GM19324 (cell line): ENCODE data around the gene PLAC8.
"Not testable (repeated sequence)": the region's sequence is repeated elsewhere in the genome, so short reads cannot be mapped to it uniquely, and the experiment has no call there.

Experiments
- ATAC-seq: cut with Tn5 transposase; IDR thresholded peaks from one replicate; pipeline ENCODE4 v1.9.1; 2021; ENCODE audit warnings: mild to moderate bottlenecking, moderate library complexity; ENCODE audit not compliant: unreplicated experiment, low FRiP score

The PLAC8 gene

DNA sequence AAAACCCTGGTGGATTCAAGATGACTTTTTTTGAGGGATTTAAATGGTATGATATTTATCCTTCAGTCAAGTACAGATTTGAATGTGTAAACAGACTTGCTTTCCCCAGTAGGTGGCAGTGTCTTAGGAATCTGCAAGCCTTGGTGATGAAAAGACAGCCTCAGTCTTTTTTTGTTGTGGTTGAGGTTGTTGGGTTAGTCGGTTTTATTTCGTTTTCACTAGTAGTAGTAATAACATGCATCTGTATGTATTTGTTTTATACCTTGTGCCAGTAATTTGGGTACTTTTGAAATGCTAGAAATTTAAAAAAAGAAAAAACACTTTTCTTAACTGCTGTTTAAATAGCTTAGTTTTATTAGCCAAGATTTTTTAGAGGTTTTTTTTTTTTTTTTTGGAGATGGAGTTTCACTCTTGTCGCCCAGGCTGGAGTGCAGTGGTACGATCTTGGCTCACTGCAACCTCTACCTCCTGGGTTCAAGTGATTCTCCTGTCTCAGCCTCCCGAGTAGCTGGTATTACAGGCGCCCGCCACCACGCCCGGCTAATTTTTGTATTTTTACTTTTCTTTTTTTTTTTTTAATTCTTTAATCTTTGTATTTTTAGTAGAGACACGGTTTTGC is 40.3 kb downstream of the PLAC8 start:
- no peak for ATAC-seq

DNA sequence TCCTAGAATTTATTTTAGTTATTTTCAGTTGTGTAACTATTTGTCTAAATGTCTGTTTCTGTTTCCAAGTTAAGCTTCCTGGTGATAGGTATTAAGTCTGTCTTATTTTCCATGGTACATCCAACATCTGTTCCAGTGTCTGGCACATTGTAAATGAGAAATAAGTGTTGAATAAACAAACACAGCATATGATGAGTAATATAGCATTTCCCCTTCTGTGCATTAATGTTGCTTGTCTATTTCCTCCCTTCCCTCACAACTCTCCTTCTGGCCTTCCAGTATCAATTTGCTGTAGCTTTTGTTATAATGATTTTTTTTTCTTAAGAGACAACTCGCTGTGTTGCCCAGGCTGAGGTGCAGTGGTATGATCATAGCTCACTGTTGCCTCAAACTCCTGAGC is 43.4 kb downstream of the PLAC8 start:
- no peak for ATAC-seq

DNA sequence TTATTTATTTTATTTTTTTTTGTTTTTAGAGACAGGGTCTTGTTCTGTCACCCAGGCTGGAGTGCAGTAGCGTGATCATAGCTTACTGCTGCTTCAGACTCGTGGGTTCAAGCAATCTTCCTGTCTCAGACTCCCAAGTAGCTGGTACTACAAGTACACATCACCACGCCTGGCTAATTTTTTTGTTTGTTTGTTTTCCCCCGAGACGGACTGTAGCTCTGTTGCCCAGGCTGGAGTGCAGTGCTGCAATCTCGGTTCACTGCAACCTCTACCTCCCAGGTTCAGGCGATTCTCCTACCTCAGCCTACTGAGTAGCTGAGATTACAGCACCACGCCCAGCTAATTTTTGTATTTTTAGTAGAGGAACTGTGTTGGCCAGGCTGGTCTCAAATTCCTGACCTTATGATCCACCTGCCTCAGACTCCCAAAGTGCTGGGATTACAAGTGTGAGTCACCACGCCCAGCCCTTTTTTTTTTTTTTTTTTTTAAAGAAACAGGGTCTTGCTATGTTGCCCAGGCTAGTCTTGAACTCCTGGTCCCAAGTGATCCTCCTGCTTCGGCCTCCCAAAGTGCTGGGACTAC is 47.4 kb downstream of the PLAC8 start:
- ATAC-seq, result no peak

DNA sequence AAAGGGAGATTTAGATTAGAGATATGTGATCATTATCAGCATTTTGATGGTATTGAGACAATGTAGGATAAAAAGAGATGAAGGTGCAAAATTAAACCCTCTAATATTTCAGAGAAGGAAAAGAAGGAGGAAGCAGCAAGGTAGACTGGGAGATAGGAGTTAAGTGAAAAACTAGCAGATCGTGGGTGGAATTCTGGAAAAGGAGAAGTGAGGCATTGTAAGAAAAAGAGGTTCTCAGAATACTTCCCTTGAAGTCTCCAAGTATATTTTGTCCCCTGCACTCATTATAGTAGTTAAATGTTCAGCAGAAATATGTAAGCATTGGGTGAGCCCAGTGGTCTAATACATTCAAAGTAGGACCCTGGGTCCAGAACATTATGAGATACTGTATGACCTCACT is 49.3 kb downstream of the PLAC8 start:
- ATAC-seq, result no peak

DNA sequence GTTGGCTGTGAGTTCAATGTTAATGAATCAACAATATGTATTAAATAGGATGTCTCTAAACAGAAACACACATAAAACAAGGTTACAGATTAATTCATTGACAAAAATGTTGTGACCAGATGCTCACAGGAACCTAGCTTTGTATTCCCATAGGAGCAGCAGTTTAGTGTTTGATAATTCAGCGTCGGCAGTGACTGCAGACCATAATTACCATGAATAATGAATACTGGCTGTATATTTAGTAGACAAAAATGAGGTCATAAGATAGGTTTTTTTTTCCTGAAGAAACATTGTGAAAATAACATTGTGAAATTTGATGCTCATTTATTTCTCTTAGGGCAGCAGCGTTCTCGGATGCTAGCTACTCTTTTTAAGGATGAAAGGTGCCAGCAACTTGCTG is 51.8 kb downstream of the PLAC8 start:
- ATAC-seq, result no peak

DNA sequence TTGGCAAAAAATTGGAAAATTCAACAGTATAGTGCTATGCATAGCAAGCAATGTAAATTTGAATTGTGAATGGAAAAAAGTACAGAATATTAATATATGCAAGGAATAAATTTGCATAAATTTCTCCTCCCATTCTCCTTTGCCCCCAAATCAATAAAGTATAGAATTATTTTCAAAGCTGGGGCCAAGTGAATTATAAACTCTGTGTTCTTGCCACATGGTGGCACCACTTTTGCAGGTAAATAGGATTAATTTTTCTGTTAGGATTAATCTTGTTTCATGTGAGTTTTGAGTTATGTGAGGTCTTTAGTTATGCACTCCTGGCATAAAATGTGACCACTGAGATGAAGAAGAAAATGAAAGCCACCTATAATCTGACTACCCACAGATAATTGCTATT is 59.6 kb downstream of the PLAC8 start:
- ATAC-seq, result no peak

DNA sequence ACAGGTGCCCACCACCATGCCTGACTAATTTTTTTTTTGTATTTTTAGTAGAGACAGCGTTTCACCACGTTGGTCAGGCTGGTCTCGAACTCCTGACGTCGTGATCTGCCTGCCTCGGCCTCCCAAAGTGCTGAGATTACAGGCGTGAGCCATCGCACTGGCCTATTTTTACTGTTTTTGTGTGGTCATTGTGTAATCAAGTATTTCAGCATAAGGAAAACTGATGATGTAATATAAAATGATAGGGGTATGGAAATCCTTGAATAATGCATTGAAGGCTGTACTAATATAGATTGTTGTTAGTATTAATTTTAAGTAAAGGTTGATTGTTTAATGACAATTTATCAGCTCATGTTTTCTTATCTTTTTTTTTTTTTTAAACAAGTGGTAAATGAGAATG is 65.7 kb downstream of the PLAC8 start:
- ATAC-seq, result not testable (repeated sequence)

DNA sequence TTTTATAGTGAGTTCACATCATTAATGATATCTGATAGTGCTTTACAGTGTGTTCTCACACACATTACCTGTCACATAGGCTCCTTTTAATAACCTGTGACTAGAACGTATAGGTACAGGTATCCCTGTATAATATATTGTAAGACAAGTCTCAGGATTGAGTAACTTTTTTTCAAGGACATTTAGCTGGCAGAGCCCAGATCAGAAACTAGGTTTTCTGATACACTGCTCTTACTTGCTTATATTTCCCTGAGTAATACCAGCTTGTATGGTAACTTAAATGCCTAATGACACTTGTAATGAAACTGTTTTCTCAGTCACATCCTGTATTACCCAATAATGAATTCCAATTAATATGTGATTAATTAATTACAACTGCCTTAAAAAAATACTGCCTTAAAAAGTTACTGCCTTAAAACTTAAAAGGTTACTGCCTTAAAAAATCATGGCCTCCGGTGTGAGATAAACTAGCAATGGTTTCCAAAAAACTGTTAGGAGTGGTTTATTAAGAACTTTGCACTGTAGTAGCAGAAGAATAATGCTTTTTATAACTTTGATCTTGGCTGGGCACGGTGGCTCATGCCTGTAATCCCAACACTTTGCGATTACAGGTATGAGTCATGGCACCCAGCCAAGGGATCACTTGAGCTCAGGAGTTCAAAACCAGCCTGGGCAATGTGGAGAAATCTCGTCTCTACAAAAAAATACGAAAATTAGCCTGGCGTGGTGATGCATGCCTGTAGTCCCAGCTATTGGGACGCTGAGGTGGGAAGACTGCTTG is 67.6 kb downstream of the PLAC8 start:
- no peak for ATAC-seq

DNA sequence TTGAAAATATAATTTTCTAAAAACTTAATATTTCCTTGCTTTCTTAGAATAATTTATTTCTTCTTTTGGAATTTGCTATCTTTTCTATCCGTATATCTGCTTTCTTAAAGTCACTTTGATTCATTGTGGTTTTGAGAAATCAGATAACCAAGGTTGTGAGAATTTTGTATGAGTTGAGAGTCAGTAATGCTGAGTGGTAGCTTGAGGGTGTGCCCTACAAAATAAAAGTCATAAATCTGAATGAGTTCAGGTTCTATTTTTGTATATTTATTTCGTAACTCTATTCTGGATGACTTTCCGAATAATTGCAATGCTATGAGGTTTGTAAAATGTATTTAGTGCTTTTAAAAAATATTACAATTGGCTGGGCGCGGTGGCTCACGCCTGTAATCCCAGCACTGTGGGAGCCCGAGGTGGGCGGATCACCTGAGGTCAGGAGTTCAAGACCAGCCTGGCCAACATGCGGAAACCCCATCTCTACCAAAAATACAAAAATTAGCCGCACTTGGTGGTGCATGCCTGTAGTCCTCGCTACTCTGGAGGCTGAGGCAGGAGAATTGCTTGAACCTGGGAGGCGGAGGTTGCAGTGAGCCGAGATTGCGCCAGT is 70.6 kb downstream of the PLAC8 start:
- ATAC-seq, result no peak

DNA sequence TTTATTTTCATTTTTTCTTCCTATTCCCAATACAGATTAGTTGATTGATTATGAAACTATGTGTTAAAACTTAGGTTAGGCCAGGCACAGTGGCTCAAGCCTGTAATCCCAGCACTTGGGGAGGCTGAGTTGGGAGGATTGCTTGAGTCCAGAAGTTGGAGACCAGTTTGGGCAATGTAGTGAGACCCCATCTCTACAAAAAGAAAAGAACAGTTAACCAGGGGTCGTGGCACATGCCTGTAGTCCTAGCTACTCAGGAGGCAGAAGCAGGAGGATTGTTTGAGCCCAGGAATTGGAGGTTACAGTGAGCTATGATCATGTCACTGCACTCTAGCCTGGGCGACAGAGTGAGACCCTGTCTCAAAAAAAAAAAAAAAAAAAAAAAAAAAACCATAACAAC is 71.4 kb downstream of the PLAC8 start:
- not testable (repeated sequence) for ATAC-seq

DNA sequence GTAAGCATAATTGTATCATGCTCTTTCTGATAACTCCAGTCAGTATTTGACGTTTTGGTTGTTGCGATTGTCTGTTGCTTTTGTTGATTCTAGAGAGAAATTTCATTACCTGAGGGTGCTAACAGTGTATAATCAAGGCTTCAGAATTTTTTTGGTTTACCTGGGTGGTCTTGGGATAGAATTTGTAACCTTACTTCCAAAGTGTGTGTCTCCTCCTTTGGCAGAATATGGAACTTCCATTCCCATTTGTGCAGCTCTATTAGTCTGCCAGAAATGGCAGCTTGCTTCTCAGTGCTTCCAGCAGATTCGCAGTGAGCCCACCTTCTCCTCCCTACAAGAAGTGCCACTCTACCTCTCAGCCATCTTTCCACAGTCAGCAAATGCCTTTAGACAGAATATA is 74.3 kb downstream of the PLAC8 start:
- no peak for ATAC-seq
